CD4-positive, alpha-beta T cell (primary cell): ENCODE results near the gene PHF21B. TPM values are rescaled to one million over a fixed set of nuclear protein-coding genes. Genes with fewer than 3 reads are reported as not detected.

Experiments
- ATAC-seq: fragments of 200-7000 bp; cut with Tn5 transposase; one replicate; pipeline ENCODE4 v1.10.0; 2022; ENCODE audit warnings: mild to moderate bottlenecking; ENCODE audit not compliant: poor library complexity
- CTCF ChIA-PET: fragments of 350-600 bp; sonication (Branson Sonifier 250); formaldehyde crosslinking; loops from one replicate; lab custom pipeline; 2021; ENCODE audit warnings: antibody characterized with exemption, inconsistent platforms; lab: Charles Lee
- POLR2A ChIA-PET: fragments of 350-600 bp; sonication (Branson Sonifier 250); formaldehyde crosslinking; loops from one replicate; lab custom pipeline; 2021; ENCODE audit warnings: antibody characterized with exemption, inconsistent platforms; lab: Charles Lee
- DNase-seq, 14 experiments: peaks; one replicate each; pipeline ENCODE4 v3.0.0-alpha.2; 2013 to 2020; ENCODE audit warnings: mixed read lengths in 2 of 14
- H3K27ac ChIP-seq, 2 donors: one replicate each; pipeline versions ENCODE4 v1.5.1 to v1.7.0; 2013; ENCODE audit warnings: low read length in 2 of 2, low read depth in 1 of 2, mild to moderate bottlenecking in 1 of 2
- H3K27me3 ChIP-seq, 2 experiments: 1 replicate in 1 of 2; 2 replicates in 1 of 2; pipeline versions ENCODE4 v1.6.1 to v1.7.0; 2013; ENCODE audit warnings: low read length in 2 of 2, control low read depth in 1 of 2, mild to moderate bottlenecking in 1 of 2, moderate library complexity in 1 of 2; ENCODE audit not compliant: insufficient read depth in 2 of 2, control insufficient read depth in 1 of 2
- H3K36me3 ChIP-seq: one replicate; pipeline ENCODE4 v1.6.1; 2013; ENCODE audit warnings: low read length, control low read depth; ENCODE audit not compliant: insufficient read depth
- H3K4me1 ChIP-seq: one replicate; pipeline ENCODE4 v1.6.1; 2013; ENCODE audit warnings: low read length, control low read depth; ENCODE audit not compliant: insufficient read depth
- H3K4me3 ChIP-seq: one replicate; pipeline ENCODE4 v1.5.1; 2013; ENCODE audit warnings: mild to moderate bottlenecking, low read length, moderate library complexity
- H3K9me3 ChIP-seq, 2 experiments: 1 replicate in 1 of 2; 2 replicates in 1 of 2; pipeline versions ENCODE4 v1.6.1 to v1.7.0; 2013; ENCODE audit warnings: low read length in 2 of 2, mild to moderate bottlenecking in 2 of 2, control low read depth in 1 of 2, moderate library complexity in 1 of 2; ENCODE audit not compliant: control insufficient read depth in 1 of 2, insufficient read depth in 1 of 2
- H3K27ac Mint-ChIP-seq: one replicate; pipeline ENCODE4 v1.8.0; 2020; ENCODE audit warnings: mixed read lengths
- H3K27me3 Mint-ChIP-seq: one replicate; pipeline ENCODE4 v1.8.0; 2021; ENCODE audit warnings: mixed read lengths
- H3K36me3 Mint-ChIP-seq: one replicate; pipeline ENCODE4 v1.8.0; 2021; ENCODE audit warnings: low read depth, mixed read lengths
- H3K4me1 Mint-ChIP-seq: one replicate; pipeline ENCODE4 v1.8.0; 2021; ENCODE audit warnings: low read depth, mixed read lengths
- H3K4me3 Mint-ChIP-seq: one replicate; pipeline ENCODE4 v1.8.0; 2020; ENCODE audit warnings: mild to moderate bottlenecking, mixed read lengths
- H3K9me3 Mint-ChIP-seq: one replicate; pipeline ENCODE4 v1.8.0; 2020; ENCODE audit warnings: mixed read lengths
- intact Hi-C, 2 experiments: fragments of 100-400 bp; cut with DNase I in 1 of 2; cut with micrococcal nuclease in 1 of 2; formaldehyde crosslinking; loops; one replicate each; pipeline versions ENCODE4 v1.15.1 to v1.9.0; 2023 to 2025; cut with DNase I, micrococcal nuclease
- total RNA-seq, 174 experiments: library from RNA in 2 of 174; stranded (reverse) in 2 of 174; gene quantifications; one replicate each; pipeline ENCODE4 v1.2.3 and lab custom pipeline; 2021 to 2026
- TF ChIP-seq, protein P1 (sequence below): fragments of 200-600 bp; IDR thresholded peaks from one replicate; pipeline ENCODE4 v1.8.0; 2022; ENCODE audit warnings: antibody characterized with exemption, mild to moderate bottlenecking

The PHF21B gene
- total RNA-seq, 2 experiments from 2014 or later = not detected

- Mint-ChIP-seq H3K27ac (no peak overlapping the region), H3K27me3 (peaks cover 17% of the 10 kb centered on the region), H3K4me1 (no peaks in the 10 kb centered on the region), H3K36me3 (no peaks in the 10 kb centered on the region), H3K4me3 (no peak overlapping the region), H3K9me3 (peaks cover 3% of the 10 kb centered on the region)
- ATAC-seq = no peak
- Histone ChIP-seq H3K36me3 (no peaks in the 10 kb centered on the region), H3K27me3 (peaks cover 0 to 8% of the 10 kb centered on the region in 2 experiments), H3K4me3 (no peak overlapping the region), H3K4me1 (no peaks in the 10 kb centered on the region), H3K9me3 (peaks cover 0 to 22% of the 10 kb centered on the region in 2 experiments), H3K27ac (no peak overlapping the region)
- DNase-seq = no peak
- CTCF ChIA-PET = no interaction called here
- intact Hi-C loops = no loop called here
- POLR2A ChIA-PET = no interaction called here
- TF ChIP-seq, protein P1, sequence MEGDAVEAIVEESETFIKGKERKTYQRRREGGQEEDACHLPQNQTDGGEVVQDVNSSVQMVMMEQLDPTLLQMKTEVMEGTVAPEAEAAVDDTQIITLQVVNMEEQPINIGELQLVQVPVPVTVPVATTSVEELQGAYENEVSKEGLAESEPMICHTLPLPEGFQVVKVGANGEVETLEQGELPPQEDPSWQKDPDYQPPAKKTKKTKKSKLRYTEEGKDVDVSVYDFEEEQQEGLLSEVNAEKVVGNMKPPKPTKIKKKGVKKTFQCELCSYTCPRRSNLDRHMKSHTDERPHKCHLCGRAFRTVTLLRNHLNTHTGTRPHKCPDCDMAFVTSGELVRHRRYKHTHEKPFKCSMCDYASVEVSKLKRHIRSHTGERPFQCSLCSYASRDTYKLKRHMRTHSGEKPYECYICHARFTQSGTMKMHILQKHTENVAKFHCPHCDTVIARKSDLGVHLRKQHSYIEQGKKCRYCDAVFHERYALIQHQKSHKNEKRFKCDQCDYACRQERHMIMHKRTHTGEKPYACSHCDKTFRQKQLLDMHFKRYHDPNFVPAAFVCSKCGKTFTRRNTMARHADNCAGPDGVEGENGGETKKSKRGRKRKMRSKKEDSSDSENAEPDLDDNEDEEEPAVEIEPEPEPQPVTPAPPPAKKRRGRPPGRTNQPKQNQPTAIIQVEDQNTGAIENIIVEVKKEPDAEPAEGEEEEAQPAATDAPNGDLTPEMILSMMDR = no peak
These were observed 27.4 kb downstream of the PHF21B start for GRCh38 chr22:44982445-44982844.

- intact Hi-C loops = no loop called here
- DNase-seq (no peak), ATAC-seq (no peak)
- H3K36me3 Mint-ChIP-seq = no peaks in the 10 kb centered on the region
- H3K27me3 Mint-ChIP-seq = peaks cover 17% of the 10 kb centered on the region
- no peak overlapping the region for H3K4me3 Mint-ChIP-seq
- H3K27me3 ChIP-seq = peaks cover 0 to 8% of the 10 kb centered on the region in 2 experiments
- H3K27ac ChIP-seq = no peak overlapping the region
- H3K4me1 ChIP-seq = no peaks in the 10 kb centered on the region
- no peaks in the 10 kb centered on the region for H3K4me1 Mint-ChIP-seq
- no peak overlapping the region for H3K4me3 ChIP-seq
- no peak overlapping the region for H3K27ac Mint-ChIP-seq
- peaks cover 0 to 22% of the 10 kb centered on the region in 2 experiments for H3K9me3 ChIP-seq
- H3K9me3 Mint-ChIP-seq = peaks cover 3% of the 10 kb centered on the region
- ChIA-PET CTCF (no interaction called here), POLR2A (no interaction called here)
- TF ChIP-seq, protein P1 = no peak
- no peaks in the 10 kb centered on the region for H3K36me3 ChIP-seq
These were observed 27.9 kb downstream of the PHF21B start for GRCh38 chr22:44981857-44982256.

GRCh38 chr22:44979154-44979553 lies 30.7 kb downstream of the PHF21B start:
- Mint-ChIP-seq H3K27me3 (peaks cover 21% of the 10 kb centered on the region), H3K27ac (no peak overlapping the region), H3K4me1 (no peaks in the 10 kb centered on the region), H3K36me3 (no peaks in the 10 kb centered on the region), H3K9me3 (peaks cover 3% of the 10 kb centered on the region), H3K4me3 (no peak overlapping the region)
- no peaks in the 10 kb centered on the region for H3K36me3 ChIP-seq
- H3K4me1 ChIP-seq = no peaks in the 10 kb centered on the region
- no peak for DNase-seq
- peaks cover 0 to 26% of the 10 kb centered on the region in 2 experiments for H3K9me3 ChIP-seq
- peaks cover 0 to 8% of the 10 kb centered on the region in 2 experiments for H3K27me3 ChIP-seq
- ChIA-PET CTCF (no interaction called here), POLR2A (no interaction called here)
- no peak for ATAC-seq
- TF ChIP-seq, protein P1 = no peak
- H3K4me3 ChIP-seq = no peak overlapping the region
- H3K27ac ChIP-seq = no peak overlapping the region
- intact Hi-C loops = no loop called here
